Measurements from ENCODE around the gene SATB2.

SATB2 gene

DNA sequence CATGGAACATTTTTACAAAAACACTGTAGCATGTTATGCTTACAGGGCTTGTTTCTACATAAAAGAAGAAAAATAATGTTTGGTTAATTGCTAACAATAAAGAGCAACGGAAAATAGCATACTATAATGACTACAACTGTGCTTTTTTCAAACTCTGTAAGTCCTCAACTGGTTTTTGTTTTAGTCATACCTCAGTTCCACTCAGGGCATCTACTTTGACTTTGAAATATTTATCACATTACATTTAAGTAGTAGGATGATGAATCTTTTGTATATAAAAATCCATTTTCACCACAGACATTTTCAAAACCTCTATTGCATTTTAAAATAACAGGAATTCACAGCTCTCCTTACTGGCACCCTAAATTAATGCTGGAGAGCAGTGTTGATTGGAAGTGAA lies 8.3 kb downstream of the SATB2 start:
- DNase-seq: no peak

GRCh38 chr2:199446996-199447576 lies 10.7 kb downstream of the SATB2 start:
- no peak for DNase-seq

DNA sequence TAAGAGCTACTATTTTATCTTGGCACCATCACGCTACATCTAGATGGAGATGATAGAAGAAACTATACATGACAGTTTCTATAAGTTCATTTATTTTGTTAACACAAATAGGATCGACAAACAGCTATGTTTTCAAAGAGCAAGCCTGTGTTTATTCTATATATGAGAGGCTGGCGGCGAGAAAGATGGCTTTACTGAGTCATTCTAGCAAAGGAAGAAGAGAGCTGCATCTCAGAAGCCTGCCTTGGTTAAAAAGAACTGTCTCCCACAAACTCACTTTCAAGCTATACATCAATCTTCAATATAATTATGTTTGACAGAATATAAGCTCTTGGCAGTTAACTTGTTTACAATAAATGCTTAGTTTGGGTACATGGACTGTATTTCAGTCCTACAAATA lies 13.0 kb downstream of the SATB2 start:
- DNase-seq: no peak

DNA sequence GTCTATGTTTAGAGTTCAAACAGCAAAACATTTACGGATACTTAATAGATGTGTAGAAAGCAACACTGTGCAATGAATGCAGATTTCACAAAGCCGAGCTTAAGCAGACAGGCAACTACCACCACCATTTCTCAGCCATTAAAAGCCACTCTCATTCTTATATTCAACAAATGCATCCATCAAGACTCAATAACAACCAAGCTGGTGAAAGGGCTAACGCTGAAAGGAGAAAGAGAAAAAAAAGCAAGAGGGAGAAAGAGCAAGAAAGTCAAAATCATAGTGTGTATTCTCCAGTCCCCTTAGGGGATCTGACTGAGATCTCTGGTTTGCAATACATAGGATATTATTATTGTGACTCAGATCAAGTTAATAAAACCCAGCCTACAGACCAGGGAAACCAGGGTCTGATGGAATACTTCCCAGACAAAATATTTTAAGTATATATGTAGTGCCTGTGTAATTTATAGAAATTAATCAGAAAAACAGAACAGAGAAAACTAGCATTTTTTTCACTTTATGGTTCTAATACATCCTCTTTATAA lies 14.1 kb downstream of the SATB2 start:
- DNase-seq: no peak

GRCh38 chr2:199442173-199442572 lies 15.6 kb downstream of the SATB2 start:
- no peak for DNase-seq

DNA sequence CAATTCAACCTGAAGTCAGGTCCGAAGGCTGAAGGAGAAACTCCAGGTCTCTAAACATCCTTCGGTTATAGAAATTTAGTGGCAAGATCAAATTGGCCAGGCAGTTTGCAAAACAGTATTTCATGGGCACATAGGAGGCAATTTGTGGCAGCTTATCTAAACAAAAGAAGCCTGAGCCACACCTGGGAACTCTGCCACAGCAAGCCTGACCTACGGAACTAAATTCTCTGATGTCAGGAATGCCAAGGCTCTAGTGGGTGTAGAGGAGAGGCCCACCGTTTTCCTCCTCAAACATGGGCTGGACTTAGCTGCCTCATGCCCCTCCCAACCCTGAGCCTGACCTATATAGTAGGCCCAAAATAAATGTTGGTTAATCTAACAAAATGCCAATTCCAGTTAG lies 16.0 kb downstream of the SATB2 start:
- no peak for DNase-seq

GRCh38 chr2:199440118-199440517 lies 17.6 kb downstream of the SATB2 start:
- no peak for DNase-seq

DNA sequence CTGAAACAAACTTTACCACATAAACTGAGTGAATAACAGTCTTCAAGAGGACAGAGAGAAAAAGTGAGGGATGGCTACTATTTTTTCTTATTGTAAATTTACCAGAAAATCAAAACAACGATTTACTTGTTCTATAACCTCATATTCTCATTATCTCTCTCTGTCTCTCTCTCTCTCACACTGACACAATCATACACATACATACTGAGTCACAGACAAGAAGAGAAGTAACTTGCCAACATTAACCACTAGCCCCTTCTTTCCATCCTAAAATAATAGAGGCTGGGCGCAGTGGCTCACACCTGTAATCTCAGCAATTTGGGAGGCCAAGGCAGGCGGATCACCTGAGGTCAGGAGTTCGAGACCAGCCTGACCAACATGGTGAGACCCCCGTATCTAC lies 18.2 kb downstream of the SATB2 start:
- no peak for DNase-seq

GRCh38 chr2:199439066-199439465 lies 18.7 kb downstream of the SATB2 start:
- DNase-seq: no peak

DNA sequence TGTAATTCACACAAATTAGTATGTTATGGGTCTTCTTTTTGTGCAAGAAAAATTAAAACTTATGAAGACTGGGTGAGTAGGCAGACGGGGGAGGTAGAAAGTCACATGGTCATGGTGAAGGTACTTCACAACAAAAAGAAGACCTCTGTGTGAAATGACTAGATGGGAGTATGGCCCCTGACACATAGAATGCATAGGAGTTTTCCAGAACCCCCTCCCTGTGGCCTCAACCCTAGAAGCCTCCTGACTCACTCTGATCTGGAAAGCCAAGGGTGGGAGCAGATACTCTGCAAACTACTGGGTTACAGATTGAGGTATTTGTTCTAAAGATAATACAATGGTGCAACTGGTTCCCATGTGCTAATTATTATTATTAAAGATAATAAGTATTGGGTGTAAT lies 23.2 kb downstream of the SATB2 start:
- DNase-seq: no peak

DNA sequence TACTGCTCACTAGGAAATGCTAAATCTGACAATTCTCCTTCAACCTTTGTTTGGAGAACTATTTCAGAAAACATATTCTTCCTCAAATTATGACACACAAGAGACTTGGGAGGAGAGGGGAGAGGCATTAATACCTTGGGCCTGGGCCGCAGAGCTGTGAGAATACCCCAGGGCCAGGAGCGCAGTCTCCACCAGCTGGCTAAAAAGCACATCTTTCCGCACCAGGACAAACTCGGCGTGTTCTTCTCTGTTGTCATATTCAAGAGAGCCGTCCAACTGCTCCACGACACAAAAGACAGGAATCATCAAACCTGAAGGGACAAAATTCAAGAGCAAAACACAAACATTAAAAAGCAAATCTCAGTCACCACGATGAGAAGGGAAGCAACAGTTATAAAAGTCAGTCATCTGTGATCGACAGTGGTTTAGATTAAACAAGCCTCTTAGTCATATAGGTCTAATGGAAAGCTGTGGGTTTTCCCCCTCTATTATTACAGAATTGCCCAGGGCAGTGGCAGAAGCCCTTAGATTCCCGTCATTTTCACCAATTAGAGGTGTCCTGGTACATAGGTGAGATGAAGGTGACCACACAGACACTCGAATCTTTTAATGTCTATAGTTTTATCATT lies 24.4 kb downstream of the SATB2 start:
- DNase-seq: peak; percentile 79

- no peak for DNase-seq
These were observed 26.0 kb downstream of the SATB2 start for GRCh38 chr2:199431746-199432213.

GRCh38 chr2:199430214-199430613 lies 27.5 kb downstream of the SATB2 start:
- no peak for DNase-seq

- no peak for DNase-seq
These were observed 29.4 kb downstream of the SATB2 start for GRCh38 chr2:199428291-199428690.

- peak; percentile 9 for DNase-seq
These were observed 33.6 kb downstream of the SATB2 start for GRCh38 chr2:199424160-199424559.

DNA sequence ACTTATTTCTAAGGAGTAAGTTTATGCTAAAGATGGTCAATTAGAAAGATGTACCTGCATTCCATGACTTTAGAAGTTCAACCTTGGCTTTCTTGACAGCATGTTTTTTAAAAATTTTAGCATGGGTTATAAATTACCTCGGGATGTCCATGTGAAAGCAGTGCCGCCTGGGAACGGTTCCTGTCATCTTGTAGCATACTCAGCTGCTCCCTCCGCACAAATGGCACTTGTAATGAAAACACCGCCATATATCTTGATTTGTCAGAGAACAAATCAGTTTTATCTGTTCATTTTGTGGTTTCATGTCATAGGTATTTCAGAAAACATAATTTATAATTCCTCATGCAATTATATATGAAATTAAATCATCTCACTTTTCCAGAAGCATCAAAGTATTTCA lies 38.3 kb downstream of the SATB2 start:
- DNase-seq: no peak

GRCh38 chr2:199414465-199414864 lies 43.3 kb downstream of the SATB2 start:
- DNase-seq: no peak

GRCh38 chr2:199414001-199414400 lies 43.7 kb downstream of the SATB2 start:
- DNase-seq: no peak

GRCh38 chr2:199409759-199410529 lies 47.8 kb downstream of the SATB2 start:
- DNase-seq: no peak

DNA sequence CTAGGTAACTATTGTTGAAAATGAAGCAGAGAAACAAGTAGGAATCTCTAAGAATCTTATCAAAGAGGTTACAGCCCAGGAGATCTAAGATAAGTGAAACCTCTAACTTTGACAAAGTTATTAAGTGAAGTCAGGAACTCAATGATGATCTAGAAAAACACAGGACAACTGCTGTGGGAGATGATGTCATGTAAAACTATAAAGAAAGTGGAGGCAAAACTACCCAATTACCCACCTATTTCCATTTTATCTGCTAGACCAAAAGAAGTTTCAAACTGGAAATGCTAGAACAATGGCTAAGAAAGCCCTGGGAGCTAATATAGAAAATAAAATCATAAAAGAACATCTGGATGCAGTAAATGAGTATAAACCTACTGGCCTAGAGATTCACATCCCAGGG lies 50.3 kb downstream of the SATB2 start:
- no peak for DNase-seq

DNA sequence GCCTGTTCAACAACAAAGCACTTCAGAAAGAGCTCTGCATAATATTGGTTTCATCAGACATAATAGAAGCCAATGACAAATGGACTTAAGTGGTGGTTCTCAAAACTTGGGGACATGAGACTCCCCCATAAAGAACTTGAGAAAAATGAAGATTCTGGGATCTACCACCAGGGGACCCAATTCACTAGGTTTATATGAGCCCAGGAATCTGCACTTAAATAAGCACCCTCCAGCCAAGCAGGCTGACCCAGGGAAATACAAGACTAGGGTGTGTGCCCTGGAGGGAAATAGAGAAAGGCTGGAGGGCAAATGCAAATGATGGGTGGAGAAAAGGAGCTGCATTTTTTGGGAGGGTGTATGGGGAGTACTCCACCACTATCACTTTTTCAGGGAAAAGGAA lies 52.5 kb downstream of the SATB2 start:
- DNase-seq: peak; percentile 41

DNA sequence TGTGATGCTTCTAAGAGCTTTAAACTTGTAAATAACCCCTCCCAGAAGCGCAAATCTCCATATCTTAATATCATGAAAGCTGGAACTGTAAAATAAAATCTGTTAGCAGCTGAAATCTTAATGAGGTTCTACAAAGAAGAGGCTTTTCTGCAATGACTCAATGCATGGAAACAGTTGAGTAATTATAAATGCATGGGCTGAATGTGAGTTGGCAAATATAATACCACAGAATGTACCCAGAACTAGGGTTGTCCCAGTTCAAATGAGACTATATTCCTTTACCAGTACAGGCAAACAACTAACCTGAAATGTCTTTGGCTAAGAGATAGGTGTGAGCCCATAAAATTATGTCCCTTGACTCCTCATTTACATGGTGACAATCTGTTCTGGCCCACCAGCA lies 52.9 kb downstream of the SATB2 start:
- DNase-seq: no peak

DNA sequence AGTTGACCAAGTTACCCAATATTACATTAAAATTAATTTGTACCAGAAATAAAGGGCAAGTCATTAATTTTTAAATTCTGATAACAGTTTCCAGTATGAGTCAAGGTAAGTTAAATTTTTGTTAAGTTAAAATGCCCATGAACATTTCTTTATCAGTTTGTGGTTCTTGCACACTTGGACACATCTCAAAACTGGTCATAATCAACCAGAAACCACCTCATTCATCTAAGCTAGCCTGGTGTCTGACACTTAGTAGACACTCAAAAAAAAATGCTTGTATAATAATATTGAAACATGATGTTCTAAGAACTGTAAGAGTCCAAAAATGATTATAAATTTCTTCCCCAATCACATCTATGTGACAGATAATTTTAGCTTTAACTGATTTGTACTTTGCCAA lies 62.4 kb downstream of the SATB2 start:
- no peak for DNase-seq

- DNase-seq: no peak
These were observed 65.4 kb downstream of the SATB2 start for GRCh38 chr2:199392363-199392762.
